Measurements from ENCODE around the gene SERPINF2.

The SERPINF2 gene

DNA sequence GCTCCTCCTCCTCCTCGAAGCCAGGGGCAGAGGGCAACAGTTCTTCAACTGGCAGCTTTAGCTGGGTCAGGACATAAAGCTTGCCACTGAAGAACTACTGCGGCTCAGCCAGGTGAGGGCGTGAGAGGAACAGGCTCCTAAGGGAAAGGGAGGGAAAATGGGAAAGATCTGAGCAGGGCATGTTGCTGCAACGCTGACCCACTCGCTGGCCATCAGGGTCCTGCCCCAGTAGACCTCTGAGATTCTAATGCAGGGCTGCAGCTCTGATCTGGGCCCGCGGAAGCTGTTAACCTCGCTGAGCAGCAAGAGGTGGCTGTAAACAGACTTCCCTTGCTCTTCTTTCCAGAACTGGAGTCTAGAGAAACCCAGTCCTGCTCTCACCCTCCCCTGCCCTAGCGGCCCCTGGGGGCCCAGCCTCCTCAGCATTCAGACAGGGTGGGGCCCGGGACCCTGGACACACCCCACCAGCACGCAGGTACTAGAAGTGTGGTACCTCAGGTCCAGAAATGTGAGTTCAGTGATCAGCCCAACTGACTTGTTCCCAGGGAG is 28.7 kb upstream of the SERPINF2 start (continued):
- TF ChIP-seq, protein P1, sequence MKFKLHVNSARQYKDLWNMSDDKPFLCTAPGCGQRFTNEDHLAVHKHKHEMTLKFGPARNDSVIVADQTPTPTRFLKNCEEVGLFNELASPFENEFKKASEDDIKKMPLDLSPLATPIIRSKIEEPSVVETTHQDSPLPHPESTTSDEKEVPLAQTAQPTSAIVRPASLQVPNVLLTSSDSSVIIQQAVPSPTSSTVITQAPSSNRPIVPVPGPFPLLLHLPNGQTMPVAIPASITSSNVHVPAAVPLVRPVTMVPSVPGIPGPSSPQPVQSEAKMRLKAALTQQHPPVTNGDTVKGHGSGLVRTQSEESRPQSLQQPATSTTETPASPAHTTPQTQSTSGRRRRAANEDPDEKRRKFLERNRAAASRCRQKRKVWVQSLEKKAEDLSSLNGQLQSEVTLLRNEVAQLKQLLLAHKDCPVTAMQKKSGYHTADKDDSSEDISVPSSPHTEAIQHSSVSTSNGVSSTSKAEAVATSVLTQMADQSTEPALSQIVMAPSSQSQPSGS (tag by site-specific recombination; IDR thresholded peaks at IDR 0.05; ENCODE audit: low read depth): no peak

DNA sequence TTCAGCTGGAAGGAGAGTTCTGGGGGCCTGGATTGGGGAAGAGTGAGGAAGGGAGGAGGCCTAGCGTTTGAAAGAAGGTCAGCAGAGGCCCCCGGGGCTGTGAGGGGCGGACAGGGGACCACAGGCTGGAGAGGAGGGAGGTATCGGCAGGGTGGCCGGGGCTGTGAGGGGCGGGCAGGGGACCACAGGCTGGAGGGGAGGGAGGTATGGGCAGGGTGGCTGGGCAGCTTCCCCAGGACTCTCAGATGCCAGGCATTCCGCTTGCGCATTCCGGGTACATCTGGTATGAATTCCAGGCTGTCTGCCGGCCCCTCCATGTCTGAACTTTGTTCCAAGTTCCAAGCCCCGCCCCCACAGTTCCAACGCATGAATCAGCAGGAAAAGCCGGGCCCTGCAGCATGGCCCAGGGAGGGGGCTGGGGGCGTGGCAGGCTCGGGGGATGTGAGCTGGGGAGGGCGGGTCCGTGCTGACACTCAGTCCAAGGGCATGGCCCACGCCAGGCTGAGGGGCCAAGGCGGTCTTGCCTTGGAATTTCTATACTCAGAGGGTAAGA is 28.2 kb upstream of the SERPINF2 start:
- peaks cover 18% of the 10 kb centered on the region for H3K4me1 ChIP-seq (ENCODE audit: control insufficient read depth, insufficient read depth, low read length)
- H3K27ac ChIP-seq (ENCODE audit: extremely low read depth, low read depth, low read length): peak overlapping the region; percentile 80; the same call in 1 of the 2 replicates
- ChIA-PET CTCF (interaction anchor here (0.6 to 5.1 kb wide), 19 partner anchors 8 to 1032 kb away, joined by 3 to 44 read pairs (median 4); partner anchors contain the start of genes OVCA2, RILP and WDR81), POLR2A (interaction anchor here (0.6 to 4.6 kb wide), 9 partner anchors 10 to 530 kb away, joined by 3 to 45 read pairs (median 4); partner anchors contain the start of genes PRPF8, RPA1, SMYD4 and WDR81)
- H3K9me3 ChIP-seq (ENCODE audit: control insufficient read depth, insufficient read depth, low read depth, low read length): no peaks in the 10 kb centered on the region
- peaks cover 0 to 23% of the 10 kb centered on the region in 2 experiments; a peak in 1 of 3 replicates for H3K36me3 ChIP-seq (ENCODE audit: control insufficient read depth in 2 of 2, insufficient read depth in 1 of 2, low read length in 2 of 2)
- peak overlapping the region; percentile 86 for H3K4me3 ChIP-seq (ENCODE audit: low read depth, low read length)
- TF ChIP-seq RBAK (tag by site-specific recombination; IDR thresholded peaks at IDR 0.05): no peak
- TF ChIP-seq, protein P2, sequence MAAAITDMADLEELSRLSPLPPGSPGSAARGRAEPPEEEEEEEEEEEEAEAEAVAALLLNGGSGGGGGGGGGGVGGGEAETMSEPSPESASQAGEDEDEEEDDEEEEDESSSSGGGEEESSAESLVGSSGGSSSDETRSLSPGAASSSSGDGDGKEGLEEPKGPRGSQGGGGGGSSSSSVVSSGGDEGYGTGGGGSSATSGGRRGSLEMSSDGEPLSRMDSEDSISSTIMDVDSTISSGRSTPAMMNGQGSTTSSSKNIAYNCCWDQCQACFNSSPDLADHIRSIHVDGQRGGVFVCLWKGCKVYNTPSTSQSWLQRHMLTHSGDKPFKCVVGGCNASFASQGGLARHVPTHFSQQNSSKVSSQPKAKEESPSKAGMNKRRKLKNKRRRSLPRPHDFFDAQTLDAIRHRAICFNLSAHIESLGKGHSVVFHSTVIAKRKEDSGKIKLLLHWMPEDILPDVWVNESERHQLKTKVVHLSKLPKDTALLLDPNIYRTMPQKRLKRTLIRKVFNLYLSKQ (tag by site-specific recombination; IDR thresholded peaks at IDR 0.05; ENCODE audit: borderline replicate concordance): no peak
- TF ChIP-seq OVOL3 (tag by site-specific recombination; IDR thresholded peaks at IDR 0.05): no peak
- no peak for TF ChIP-seq ZNF747 (tag by site-specific recombination; IDR thresholded peaks at IDR 0.05)
- no peak for TF ChIP-seq ZNF354C (tag by site-specific recombination; IDR thresholded peaks at IDR 0.05; ENCODE audit: borderline replicate concordance, low read depth)
- no peak for TF ChIP-seq ZNF292 (tag by site-specific recombination; IDR thresholded peaks at IDR 0.05; ENCODE audit: borderline replicate concordance, low read depth)
- no peak for TF ChIP-seq ZNF174 (tag by site-specific recombination; IDR thresholded peaks at IDR 0.05)
- no peak for TF ChIP-seq ZNF404 (tag by site-specific recombination; IDR thresholded peaks at IDR 0.05)
- TF ChIP-seq ZNF677 (tag by site-specific recombination; IDR thresholded peaks at IDR 0.05): no peak
- no peak for TF ChIP-seq ZSCAN30 (tag by site-specific recombination; IDR thresholded peaks at IDR 0.05)
- TF ChIP-seq ZNF621 (tag by site-specific recombination; IDR thresholded peaks at IDR 0.05): no peak
- TF ChIP-seq ZNF548 (tag by site-specific recombination; IDR thresholded peaks at IDR 0.05): no peak
- TF ChIP-seq ZNF776 (tag by site-specific recombination; IDR thresholded peaks at IDR 0.05; ENCODE audit: borderline replicate concordance): no peak
- no peak for TF ChIP-seq ZNF626 (tag by site-specific recombination; IDR thresholded peaks at IDR 0.05)
- TF ChIP-seq, protein P3, sequence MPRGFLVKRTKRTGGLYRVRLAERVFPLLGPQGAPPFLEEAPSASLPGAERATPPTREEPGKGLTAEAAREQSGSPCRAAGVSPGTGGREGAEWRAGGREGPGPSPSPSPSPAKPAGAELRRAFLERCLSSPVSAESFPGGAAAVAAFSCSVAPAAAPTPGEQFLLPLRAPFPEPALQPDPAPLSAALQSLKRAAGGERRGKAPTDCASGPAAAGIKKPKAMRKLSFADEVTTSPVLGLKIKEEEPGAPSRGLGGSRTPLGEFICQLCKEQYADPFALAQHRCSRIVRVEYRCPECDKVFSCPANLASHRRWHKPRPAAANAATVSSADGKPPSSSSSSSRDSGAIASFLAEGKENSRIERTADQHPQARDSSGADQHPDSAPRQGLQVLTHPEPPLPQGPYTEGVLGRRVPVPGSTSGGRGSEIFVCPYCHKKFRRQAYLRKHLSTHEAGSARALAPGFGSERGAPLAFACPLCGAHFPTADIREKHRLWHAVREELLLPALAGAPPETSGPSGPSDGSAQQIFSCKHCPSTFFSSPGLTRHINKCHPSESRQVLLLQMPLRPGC (tag by site-specific recombination; IDR thresholded peaks at IDR 0.05): peak; percentile 65
- TF ChIP-seq KLF16 (tag by site-specific recombination; IDR thresholded peaks at IDR 0.05): no peak
- TF ChIP-seq, protein P4, sequence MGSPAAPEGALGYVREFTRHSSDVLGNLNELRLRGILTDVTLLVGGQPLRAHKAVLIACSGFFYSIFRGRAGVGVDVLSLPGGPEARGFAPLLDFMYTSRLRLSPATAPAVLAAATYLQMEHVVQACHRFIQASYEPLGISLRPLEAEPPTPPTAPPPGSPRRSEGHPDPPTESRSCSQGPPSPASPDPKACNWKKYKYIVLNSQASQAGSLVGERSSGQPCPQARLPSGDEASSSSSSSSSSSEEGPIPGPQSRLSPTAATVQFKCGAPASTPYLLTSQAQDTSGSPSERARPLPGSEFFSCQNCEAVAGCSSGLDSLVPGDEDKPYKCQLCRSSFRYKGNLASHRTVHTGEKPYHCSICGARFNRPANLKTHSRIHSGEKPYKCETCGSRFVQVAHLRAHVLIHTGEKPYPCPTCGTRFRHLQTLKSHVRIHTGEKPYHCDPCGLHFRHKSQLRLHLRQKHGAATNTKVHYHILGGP (tag by site-specific recombination; IDR thresholded peaks at IDR 0.05): no peak
- peak; percentile 30; the same call in 1 of the 2 replicates for TF ChIP-seq ZBTB7A (tag by site-specific recombination; IDR thresholded peaks at IDR 0.05; ENCODE audit: low read depth)
- TF ChIP-seq ZNF114 (tag by site-specific recombination; IDR thresholded peaks at IDR 0.05): no peak
- no peak for TF ChIP-seq ZNF654 (tag by site-specific recombination; IDR thresholded peaks at IDR 0.05; ENCODE audit: low read depth)
- TF ChIP-seq ZNF785 (tag by site-specific recombination; IDR thresholded peaks at IDR 0.05): no peak
- no peak for TF ChIP-seq SCRT1 (tag by site-specific recombination; IDR thresholded peaks at IDR 0.05; ENCODE audit: borderline replicate concordance)
- TF ChIP-seq ZBTB20 (tag by site-specific recombination; IDR thresholded peaks at IDR 0.05): peak; percentile 92
- TF ChIP-seq, protein P5, sequence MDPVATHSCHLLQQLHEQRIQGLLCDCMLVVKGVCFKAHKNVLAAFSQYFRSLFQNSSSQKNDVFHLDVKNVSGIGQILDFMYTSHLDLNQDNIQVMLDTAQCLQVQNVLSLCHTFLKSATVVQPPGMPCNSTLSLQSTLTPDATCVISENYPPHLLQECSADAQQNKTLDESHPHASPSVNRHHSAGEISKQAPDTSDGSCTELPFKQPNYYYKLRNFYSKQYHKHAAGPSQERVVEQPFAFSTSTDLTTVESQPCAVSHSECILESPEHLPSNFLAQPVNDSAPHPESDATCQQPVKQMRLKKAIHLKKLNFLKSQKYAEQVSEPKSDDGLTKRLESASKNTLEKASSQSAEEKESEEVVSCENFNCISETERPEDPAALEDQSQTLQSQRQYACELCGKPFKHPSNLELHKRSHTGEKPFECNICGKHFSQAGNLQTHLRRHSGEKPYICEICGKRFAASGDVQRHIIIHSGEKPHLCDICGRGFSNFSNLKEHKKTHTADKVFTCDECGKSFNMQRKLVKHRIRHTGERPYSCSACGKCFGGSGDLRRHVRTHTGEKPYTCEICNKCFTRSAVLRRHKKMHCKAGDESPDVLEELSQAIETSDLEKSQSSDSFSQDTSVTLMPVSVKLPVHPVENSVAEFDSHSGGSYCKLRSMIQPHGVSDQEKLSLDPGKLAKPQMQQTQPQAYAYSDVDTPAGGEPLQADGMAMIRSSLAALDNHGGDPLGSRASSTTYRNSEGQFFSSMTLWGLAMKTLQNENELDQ (tag by site-specific recombination; IDR thresholded peaks at IDR 0.05; ENCODE audit: low read depth): no peak
- no peak for TF ChIP-seq ZNF146 (tag by site-specific recombination; IDR thresholded peaks at IDR 0.05)
